ENCODE measurements around the gene ZNF232.
A peak's percentile ranks its signal among the peaks of the same experiment; 100 is the strongest.

DNA sequence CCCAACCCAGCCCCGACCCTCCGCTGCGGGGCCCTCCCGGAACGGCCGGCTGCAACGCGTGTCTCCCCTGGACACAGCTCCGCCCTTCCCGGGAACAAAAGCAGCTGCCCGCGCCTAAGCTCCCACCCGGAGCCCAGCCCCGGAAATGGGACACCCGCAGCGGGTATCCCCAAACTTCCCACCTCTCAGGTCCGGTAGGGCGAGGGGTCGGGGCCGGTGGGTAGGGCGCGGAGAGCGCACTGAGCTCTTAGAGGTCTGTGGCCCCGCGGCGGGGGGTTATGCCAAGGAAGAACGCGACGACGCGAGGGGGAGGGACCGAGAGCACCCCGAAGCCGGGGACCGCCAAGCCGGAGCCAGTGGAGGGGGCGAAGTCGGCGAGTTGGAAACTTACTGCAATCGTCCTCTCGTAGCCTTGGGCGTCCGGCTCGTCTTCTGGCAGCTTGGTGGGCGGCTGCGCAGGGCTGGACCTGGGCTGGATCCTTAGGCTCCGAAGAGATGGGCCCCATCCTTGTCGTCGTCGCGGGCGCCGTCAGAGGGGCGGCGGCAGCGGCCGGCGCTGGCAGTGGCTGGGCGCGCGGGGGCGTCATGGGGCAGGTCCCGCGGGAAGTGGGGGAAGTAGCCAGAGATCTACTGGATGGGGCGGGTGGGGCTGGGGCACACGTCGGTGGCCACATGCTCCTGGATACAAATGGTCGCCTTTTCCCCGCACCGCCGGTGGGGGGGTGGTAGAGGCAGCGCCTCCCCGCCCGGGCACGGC is 11.1 kb upstream of the ZNF232 start:
- TF ChIP-seq, protein P1, sequence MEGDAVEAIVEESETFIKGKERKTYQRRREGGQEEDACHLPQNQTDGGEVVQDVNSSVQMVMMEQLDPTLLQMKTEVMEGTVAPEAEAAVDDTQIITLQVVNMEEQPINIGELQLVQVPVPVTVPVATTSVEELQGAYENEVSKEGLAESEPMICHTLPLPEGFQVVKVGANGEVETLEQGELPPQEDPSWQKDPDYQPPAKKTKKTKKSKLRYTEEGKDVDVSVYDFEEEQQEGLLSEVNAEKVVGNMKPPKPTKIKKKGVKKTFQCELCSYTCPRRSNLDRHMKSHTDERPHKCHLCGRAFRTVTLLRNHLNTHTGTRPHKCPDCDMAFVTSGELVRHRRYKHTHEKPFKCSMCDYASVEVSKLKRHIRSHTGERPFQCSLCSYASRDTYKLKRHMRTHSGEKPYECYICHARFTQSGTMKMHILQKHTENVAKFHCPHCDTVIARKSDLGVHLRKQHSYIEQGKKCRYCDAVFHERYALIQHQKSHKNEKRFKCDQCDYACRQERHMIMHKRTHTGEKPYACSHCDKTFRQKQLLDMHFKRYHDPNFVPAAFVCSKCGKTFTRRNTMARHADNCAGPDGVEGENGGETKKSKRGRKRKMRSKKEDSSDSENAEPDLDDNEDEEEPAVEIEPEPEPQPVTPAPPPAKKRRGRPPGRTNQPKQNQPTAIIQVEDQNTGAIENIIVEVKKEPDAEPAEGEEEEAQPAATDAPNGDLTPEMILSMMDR (IDR thresholded peaks at IDR 0.05), result peak in 1 of 4 experiments; percentile 20
- no peak for TF ChIP-seq POLR2AphosphoS5 (IDR thresholded peaks at IDR 0.05)

All from gastroesophageal sphincter (tissue), 3 donors.